ENCODE measurements around the gene STUM. TPM values are rescaled to one million over a fixed set of nuclear protein-coding genes. Genes with fewer than 3 reads are reported as not detected.

STUM gene
- total and polyA plus RNA-seq, 7 donors: under 0.01 to 16.9 (median 7.2) TPM

- H3K4me1 ChIP-seq: peaks cover 0 to 79% (median 75%) of the 10 kb centered on the region in 4 donors
- H3K36me3 ChIP-seq: peaks cover 20 to 58% (median 28%) of the 10 kb centered on the region in 4 donors
- H3K4me3 ChIP-seq: no peak overlapping the region
- intact Hi-C loops (cut with DNase I): no loop called here
- TF ChIP-seq POLR2A (IDR thresholded peaks at IDR 0.05) (no peak), CTCF (IDR thresholded peaks at IDR 0.05) (no peak), EP300 (IDR thresholded peaks at IDR 0.05) (no peak), POLR2AphosphoS5 (IDR thresholded peaks at IDR 0.05) (no peak)
- WGBS, 2 donors: 84 to 95% methylated on average over 10 of the region's 10 CpGs
- H3K9me3 ChIP-seq: no peaks in the 10 kb centered on the region
- H3K27ac ChIP-seq: peak overlapping the region in 3 of 4 donors; percentile 79 to 82 (median 81)
- H3K27me3 ChIP-seq: no peaks in the 10 kb centered on the region
- peak; percentile 62 for DNase-seq
Observed at GRCh38 chr1:226644541-226645176, 96.1 kb downstream of the STUM start.

- intact Hi-C loops (cut with DNase I): no loop called here
- DNase-seq: peak; percentile 70
Observed at GRCh38 chr1:226645279-226645976, 96.9 kb downstream of the STUM start.

GRCh38 chr1:226646026-226646869, 97.7 kb downstream of the STUM start:
- peak; percentile 92 for DNase-seq
- no peaks in the 10 kb centered on the region for H3K27me3 ChIP-seq
- WGBS, 2 donors: 87 to 92% methylated on average over 18 of the region's 18 CpGs
- H3K4me3 ChIP-seq: no peak overlapping the region
- peaks cover 20 to 51% (median 25%) of the 10 kb centered on the region in 4 donors for H3K36me3 ChIP-seq
- H3K9me3 ChIP-seq: no peaks in the 10 kb centered on the region
- intact Hi-C loops (cut with DNase I): no loop called here
- H3K4me1 ChIP-seq: peaks cover 0 to 63% (median 60%) of the 10 kb centered on the region in 4 donors
- H3K27ac ChIP-seq: peak overlapping the region in 3 of 4 donors; percentile 79 to 82 (median 81)
- TF ChIP-seq POLR2AphosphoS5 (IDR thresholded peaks at IDR 0.05) (peak in 2 of 4 donors; percentile 29 to 47), POLR2A (IDR thresholded peaks at IDR 0.05) (no peak), EP300 (IDR thresholded peaks at IDR 0.05) (no peak), CTCF (IDR thresholded peaks at IDR 0.05) (no peak)

More at GRCh38 chr1:226645279-226645976, 96.9 kb downstream of the STUM start:
- Histone ChIP-seq H3K4me1 (peaks cover 0 to 71% (median 67%) of the 10 kb centered on the region in 4 donors), H3K9me3 (no peaks in the 10 kb centered on the region), H3K27me3 (no peaks in the 10 kb centered on the region), H3K27ac (peak overlapping the region in 3 of 4 donors; percentile 79 to 82 (median 81)), H3K4me3 (no peak overlapping the region), H3K36me3 (peaks cover 20 to 53% (median 25%) of the 10 kb centered on the region in 4 donors)
- no peak for TF ChIP-seq POLR2A (IDR thresholded peaks at IDR 0.05)
- WGBS, 2 donors: 84 to 94% methylated on average over 10 of the region's 10 CpGs

- peaks cover 0 to 56% (median 54%) of the 10 kb centered on the region in 4 donors for H3K4me1 ChIP-seq
- H3K4me3 ChIP-seq: no peak overlapping the region
- no peak for TF ChIP-seq POLR2AphosphoS5 (IDR thresholded peaks at IDR 0.05)
- no peak for TF ChIP-seq EP300 (IDR thresholded peaks at IDR 0.05)
- no peak for TF ChIP-seq POLR2A (IDR thresholded peaks at IDR 0.05)
- no peak for TF ChIP-seq CTCF (IDR thresholded peaks at IDR 0.05)
- H3K36me3 ChIP-seq: peaks cover 20 to 44% (median 21%) of the 10 kb centered on the region in 4 donors
- H3K27me3 ChIP-seq: no peaks in the 10 kb centered on the region
- DNase-seq: no peak
- intact Hi-C loops (cut with DNase I): no loop called here
- peak overlapping the region in 3 of 4 donors; percentile 79 to 82 (median 81) for H3K27ac ChIP-seq
- H3K9me3 ChIP-seq: no peaks in the 10 kb centered on the region
- WGBS, 2 donors: 96 to 98% methylated on average over 16 of the region's 16 CpGs
Observed at GRCh38 chr1:226646870-226647449, 98.4 kb downstream of the STUM start.
